ENCODE measurements around the gene ZIC5.

ZIC5 gene

GRCh38 chr13:99986741-99987140 lies 15.2 kb upstream of the ZIC5 start:
- H4K91ac ChIP-seq (ENCODE audit: low read depth, low read length, poor library complexity), result no peak overlapping the region
- no peak overlapping the region for H2AFZ ChIP-seq (ENCODE audit: low read length)
- peak overlapping the region; percentile 72 for H3K9ac ChIP-seq (ENCODE audit: low read depth, low read length, poor library complexity)
- H3K4me3 ChIP-seq (ENCODE audit: low read length in 2 of 2), result peak overlapping the region; percentile 40 to 99
- peaks cover 0 to 36% (median 12%) of the 10 kb centered on the region in 3 experiments for H3K27me3 ChIP-seq (ENCODE audit: control insufficient read depth in 3 of 3, insufficient read depth in 3 of 3, low read depth in 1 of 3, low read length in 3 of 3)
- peaks cover 0 to 3% of the 10 kb centered on the region in 2 donors for H3K9me3 ChIP-seq (replicated peaks in 1 of 2; ENCODE audit: control insufficient read depth in 2 of 2, insufficient read depth in 1 of 2, low read depth in 1 of 2, low read length in 2 of 2)
- WGBS, 2 donors (ENCODE audit: extremely low coverage in 2 of 2, insufficient read length in 2 of 2, insufficient replicate concordance in 1 of 2), result no CpG with 5 or more reads among the region's 8 CpGs
- H2BK5ac ChIP-seq (ENCODE audit: low read length), result no peak overlapping the region
- H2BK12ac ChIP-seq (ENCODE audit: low read length), result no peak overlapping the region
- H2BK120ac ChIP-seq (ENCODE audit: low read depth, low read length), result no peak overlapping the region
- no peak overlapping the region for H3K23ac ChIP-seq (ENCODE audit: low read depth, low read length, poor library complexity)
- H3K36me3 ChIP-seq (replicated peaks in 1 of 2; ENCODE audit: control insufficient read depth in 2 of 2, insufficient read depth in 2 of 2, low read length in 2 of 2), result peaks cover 17 to 68% of the 10 kb centered on the region in 2 donors
- no peak overlapping the region for H4K8ac ChIP-seq (ENCODE audit: low read depth, low read length)
- H3K4me1 ChIP-seq (ENCODE audit: control insufficient read depth in 2 of 2, insufficient read depth in 1 of 2, low read depth in 1 of 2, low read length in 2 of 2), result peaks cover 25 to 28% of the 10 kb centered on the region in 2 donors
- H2AK5ac ChIP-seq (ENCODE audit: low read depth, low read length), result no peak overlapping the region
- H2BK15ac ChIP-seq (ENCODE audit: low read length), result no peak overlapping the region
- peak overlapping the region; percentile 41 for H3K4me2 ChIP-seq (ENCODE audit: insufficient read depth, low read length, poor library complexity, severe bottlenecking)
- H3K79me1 ChIP-seq (ENCODE audit: low read depth, low read length), result peaks cover 8% of the 10 kb centered on the region
- no peak for DNase-seq (ENCODE audit: low spot score)
- H3K27ac ChIP-seq (replicated peaks; ENCODE audit: low read length), result peak overlapping the region; percentile 36
- H3K18ac ChIP-seq (ENCODE audit: low read length), result no peak overlapping the region
- H3K4ac ChIP-seq (ENCODE audit: low read length), result no peak overlapping the region
- no peak overlapping the region for H3K14ac ChIP-seq (ENCODE audit: low read length)

GRCh38 chr13:99985886-99986527 lies 14.4 kb upstream of the ZIC5 start:
- H3K27ac ChIP-seq (replicated peaks; ENCODE audit: low read length), result peak overlapping the region; percentile 7
- H2BK12ac ChIP-seq (ENCODE audit: low read length), result no peak overlapping the region
- no peak overlapping the region for H2AFZ ChIP-seq (ENCODE audit: low read length)
- no peak overlapping the region for H3K23ac ChIP-seq (ENCODE audit: low read depth, low read length, poor library complexity)
- peak overlapping the region; percentile 65 for H3K4me2 ChIP-seq (ENCODE audit: insufficient read depth, low read length, poor library complexity, severe bottlenecking)
- no peak overlapping the region for H2BK120ac ChIP-seq (ENCODE audit: low read depth, low read length)
- WGBS, 2 donors (ENCODE audit: extremely low coverage in 2 of 2, insufficient read length in 2 of 2, insufficient replicate concordance in 1 of 2), result no CpG with 5 or more reads among the region's 15 CpGs
- no peak overlapping the region for H2BK5ac ChIP-seq (ENCODE audit: low read length)
- no peak overlapping the region for H2BK15ac ChIP-seq (ENCODE audit: low read length)
- no peak overlapping the region for H4K8ac ChIP-seq (ENCODE audit: low read depth, low read length)
- H3K4ac ChIP-seq (ENCODE audit: low read length), result no peak overlapping the region
- no peak overlapping the region for H3K14ac ChIP-seq (ENCODE audit: low read length)
- peaks cover 6% of the 10 kb centered on the region for H3K79me1 ChIP-seq (ENCODE audit: low read depth, low read length)
- H4K91ac ChIP-seq (ENCODE audit: low read depth, low read length, poor library complexity), result no peak overlapping the region
- H3K18ac ChIP-seq (ENCODE audit: low read length), result no peak overlapping the region
- no peak for DNase-seq (ENCODE audit: low spot score)
- no peak overlapping the region for H2AK5ac ChIP-seq (ENCODE audit: low read depth, low read length)
- no peak overlapping the region for H3K9ac ChIP-seq (ENCODE audit: low read depth, low read length, poor library complexity)
- H3K27me3 ChIP-seq (ENCODE audit: control insufficient read depth in 3 of 3, insufficient read depth in 3 of 3, low read depth in 1 of 3, low read length in 3 of 3), result peaks cover 0 to 29% (median 11%) of the 10 kb centered on the region in 3 experiments
- peaks cover 0 to 3% of the 10 kb centered on the region in 2 donors for H3K9me3 ChIP-seq (replicated peaks in 1 of 2; ENCODE audit: control insufficient read depth in 2 of 2, insufficient read depth in 1 of 2, low read depth in 1 of 2, low read length in 2 of 2)
- H3K4me1 ChIP-seq (ENCODE audit: control insufficient read depth in 2 of 2, insufficient read depth in 1 of 2, low read depth in 1 of 2, low read length in 2 of 2), result peaks cover 17 to 23% of the 10 kb centered on the region in 2 donors
- H3K4me3 ChIP-seq (ENCODE audit: low read length in 2 of 2), result peak overlapping the region; percentile 73 to 99
- peaks cover 17 to 68% of the 10 kb centered on the region in 2 donors for H3K36me3 ChIP-seq (replicated peaks in 1 of 2; ENCODE audit: control insufficient read depth in 2 of 2, insufficient read depth in 2 of 2, low read length in 2 of 2)

GRCh38 chr13:99985241-99985874 lies 13.8 kb upstream of the ZIC5 start:
- peak overlapping the region; percentile 99 for H3K9ac ChIP-seq (ENCODE audit: low read depth, low read length, poor library complexity)
- no peak overlapping the region for H3K4ac ChIP-seq (ENCODE audit: low read length)
- peaks cover 17% of the 10 kb centered on the region in 2 donors for H3K4me1 ChIP-seq (ENCODE audit: control insufficient read depth in 2 of 2, insufficient read depth in 1 of 2, low read depth in 1 of 2, low read length in 2 of 2)
- peak overlapping the region; percentile 94 for H2BK5ac ChIP-seq (ENCODE audit: low read length)
- H2AFZ ChIP-seq (ENCODE audit: low read length), result no peak overlapping the region
- no peak overlapping the region for H2BK15ac ChIP-seq (ENCODE audit: low read length)
- no peak overlapping the region for H2BK120ac ChIP-seq (ENCODE audit: low read depth, low read length)
- H3K27me3 ChIP-seq (ENCODE audit: control insufficient read depth in 3 of 3, insufficient read depth in 3 of 3, low read depth in 1 of 3, low read length in 3 of 3), result peaks cover 0 to 23% (median 5%) of the 10 kb centered on the region in 3 experiments
- no peak overlapping the region for H4K91ac ChIP-seq (ENCODE audit: low read depth, low read length, poor library complexity)
- no peaks in the 10 kb centered on the region for H3K9me3 ChIP-seq (replicated peaks in 1 of 2; ENCODE audit: control insufficient read depth in 2 of 2, insufficient read depth in 1 of 2, low read depth in 1 of 2, low read length in 2 of 2)
- DNase-seq (ENCODE audit: low spot score), result no peak
- H3K79me1 ChIP-seq (ENCODE audit: low read depth, low read length), result peaks cover 2% of the 10 kb centered on the region
- peak overlapping the region; percentile 71 for H3K23ac ChIP-seq (ENCODE audit: low read depth, low read length, poor library complexity)
- H4K8ac ChIP-seq (ENCODE audit: low read depth, low read length), result no peak overlapping the region
- peak overlapping the region; percentile 59 for H3K4me2 ChIP-seq (ENCODE audit: insufficient read depth, low read length, poor library complexity, severe bottlenecking)
- H2AK5ac ChIP-seq (ENCODE audit: low read depth, low read length), result peak overlapping the region; percentile 33
- peak overlapping the region; percentile 93 to 99 for H3K4me3 ChIP-seq (ENCODE audit: low read length in 2 of 2)
- peak overlapping the region; percentile 14 for H3K14ac ChIP-seq (ENCODE audit: low read length)
- H2BK12ac ChIP-seq (ENCODE audit: low read length), result peak overlapping the region; percentile 33
- H3K36me3 ChIP-seq (replicated peaks in 1 of 2; ENCODE audit: control insufficient read depth in 2 of 2, insufficient read depth in 2 of 2, low read length in 2 of 2), result peaks cover 17 to 68% of the 10 kb centered on the region in 2 donors
- peak overlapping the region; percentile 92 for H3K18ac ChIP-seq (ENCODE audit: low read length)
- WGBS, 2 donors (ENCODE audit: extremely low coverage in 2 of 2, insufficient read length in 2 of 2, insufficient replicate concordance in 1 of 2), result no CpG with 5 or more reads among the region's 55 CpGs
- H3K27ac ChIP-seq (replicated peaks; ENCODE audit: low read length), result peak overlapping the region; percentile 99

Measured in neuronal stem cell (in vitro differentiated cells).